HCT116 (cell line): ENCODE data around the gene MGA. TPM values are rescaled to one million over a fixed set of nuclear protein-coding genes. Genes with fewer than 3 reads are reported as not detected.

Experiments used
- ATAC-seq: fragments of 200-7000 bp; cut with Tn5 transposase; 2 replicates; pipeline ENCODE4 v1.9.1; 2020; ENCODE audit warnings: mild to moderate bottlenecking, moderate library complexity
- BruUV-seq: library from RNA; stranded (reverse); fragments of 400-500 nt; replicated peaks from 2 replicates; lab custom pipeline; 2021; lab: Mats Ljungman, UMichigan
- CTCF ChIA-PET: fragments of 300-600 bp; sonication (Branson Sonifier 250); formaldehyde crosslinking; loops from one replicate; lab custom pipeline; 2021; ENCODE audit warnings: antibody characterized with exemption; lab: Charles Lee
- POLR2A ChIA-PET: fragments of 300-600, 350-600 bp; sonication (Branson Sonifier 250); formaldehyde crosslinking; loops from one replicate; lab custom pipeline; 2021; ENCODE audit warnings: antibody characterized with exemption; lab: Charles Lee
- RAD21 ChIA-PET, 2 experiments: fragments of 300-600 bp; sonication (Branson Sonifier 250); formaldehyde crosslinking; loops; one replicate each; lab custom pipeline; 2023; ENCODE audit warnings: low total read pairs in 2 of 2; ENCODE audit not compliant: uncharacterized antibody in 2 of 2, unreplicated experiment in 2 of 2, low non-redundant PET in 1 of 2; lab: Charles Lee
- DNase-seq: peaks from one replicate; pipeline ENCODE4 v3.0.0-alpha.2; 2010; ENCODE audit warnings: low read depth, low spot score
- H2AFZ ChIP-seq: fragments of 200-600 bp; shearing (Covaris generic), sonication (generic); 2 replicates; pipeline ENCODE4 v1.6.1; 2017; ENCODE audit warnings: low read depth, mixed run types, mixed read lengths, antibody characterized with exemption, low read length; ENCODE audit not compliant: poor library complexity, severe bottlenecking
- H3K27ac ChIP-seq: 2 replicates; pipeline ENCODE4 v1.5.1; 2012; ENCODE audit warnings: low read depth, low read length
- H3K27me3 ChIP-seq: fragments of 200-600 bp; sonication (generic); 2 replicates; pipeline ENCODE4 v1.6.1; 2016; ENCODE audit warnings: mixed run types, low read length, mixed read lengths; ENCODE audit not compliant: insufficient read depth
- H3K36me3 ChIP-seq, 2 experiments: fragments of 200-500 bp in 1 of 2; fragments of 200-600 bp in 1 of 2; sonication (Bioruptor generic) in 1 of 2; sonication (generic) in 1 of 2; 2 replicates each; pipeline versions ENCODE4 v1.5.1 to v1.6.1; 2014 to 2016; ENCODE audit warnings: low read length in 2 of 2, inconsistent platforms in 1 of 2, mixed read lengths in 1 of 2, mixed run types in 1 of 2; ENCODE audit not compliant: insufficient read depth in 2 of 2, control insufficient read depth in 1 of 2
- H3K4me1 ChIP-seq, 2 experiments: fragments of 200-600 bp in 1 of 2; sonication (generic) in 1 of 2; 2 replicates each; pipeline versions ENCODE4 v1.5.1 to v1.6.1; 2012 to 2017; ENCODE audit warnings: low read length in 2 of 2, inconsistent platforms in 1 of 2, mild to moderate bottlenecking in 1 of 2, mixed read lengths in 1 of 2, mixed run types in 1 of 2, moderate library complexity in 1 of 2; ENCODE audit not compliant: insufficient read depth in 2 of 2, control insufficient read depth in 1 of 2
- H3K4me2 ChIP-seq: fragments of 200-600 bp; sonication (generic); 2 replicates; pipeline ENCODE4 v1.6.1; 2017; ENCODE audit warnings: mixed run types, low read length, mixed read lengths
- H3K4me3 ChIP-seq, 2 experiments: fragments of 200-600 bp in 1 of 2; sonication (generic) in 1 of 2; replicated peaks in 1 of 2; 2 replicates each; pipeline ENCODE4 v1.5.1; 2011 to 2016; ENCODE audit warnings: low read length in 2 of 2, control low read depth in 1 of 2, low read depth in 1 of 2, mild to moderate bottlenecking in 1 of 2, mixed read lengths in 1 of 2, mixed run types in 1 of 2
- H3K79me2 ChIP-seq: fragments of 200-600 bp; sonication (generic); 2 replicates; pipeline ENCODE4 v1.6.1; 2017; ENCODE audit warnings: mild to moderate bottlenecking, mixed run types, low read length, moderate library complexity, mixed read lengths; ENCODE audit not compliant: insufficient read depth
- H3K9ac ChIP-seq: fragments of 200-600 bp; sonication (generic); 2 replicates; pipeline ENCODE4 v1.6.1; 2016; ENCODE audit warnings: low read length, mixed read lengths
- H3K9me2 ChIP-seq: fragments of 200-600 bp; sonication (generic), shearing (Covaris generic); 2 replicates; pipeline ENCODE4 v1.6.1; 2017; ENCODE audit warnings: mixed run types, mild to moderate bottlenecking, moderate library complexity; ENCODE audit not compliant: insufficient read depth
- H3K9me3 ChIP-seq, 2 experiments: fragments of 200-500 bp in 1 of 2; fragments of 200-600 bp in 1 of 2; sonication (Bioruptor generic) in 1 of 2; sonication (generic) in 1 of 2; 2 replicates each; pipeline ENCODE4 v1.6.1; 2014 to 2017; ENCODE audit warnings: low read length in 2 of 2, mixed read lengths in 2 of 2, inconsistent platforms in 1 of 2, low read depth in 1 of 2, mild to moderate bottlenecking in 1 of 2, mixed run types in 1 of 2, moderate library complexity in 1 of 2; ENCODE audit not compliant: control insufficient read depth in 1 of 2, insufficient read depth in 1 of 2
- H4K20me1 ChIP-seq: fragments of 200-600 bp; sonication (generic), shearing (Covaris generic); 2 replicates; pipeline ENCODE4 v1.6.1; 2017; ENCODE audit warnings: mixed run types, mild to moderate bottlenecking, moderate library complexity; ENCODE audit not compliant: insufficient read depth
- ATF3 ChIP-seq: IDR thresholded peaks from 2 replicates; pipeline ENCODE4 v1.6.1; 2012
- CTCF ChIP-seq, 3 experiments: fragments of 200-600 bp in 1 of 3; sonication (generic) in 1 of 3; IDR thresholded peaks in 2 of 3; conservative IDR thresholded peaks in 1 of 3; 2 replicates each; pipeline ENCODE4 v1.5.1; 2012 to 2017; ENCODE audit warnings: low read depth in 2 of 3, low read length in 2 of 3, antibody characterized with exemption in 1 of 3, borderline replicate concordance in 1 of 3, control low read depth in 1 of 3, mild to moderate bottlenecking in 1 of 3, mixed read lengths in 1 of 3, mixed run types in 1 of 3, moderate library complexity in 1 of 3; ENCODE audit not compliant: insufficient read depth in 1 of 3
- ELF1 ChIP-seq: IDR thresholded peaks from 2 replicates; pipeline ENCODE4 v1.6.1; 2012; ENCODE audit warnings: low read depth, borderline replicate concordance
- EZH2 ChIP-seq: fragments of 200-600 bp; sonication (generic); IDR thresholded peaks from 2 replicates; pipeline ENCODE4 v1.6.1; 2017; ENCODE audit warnings: antibody characterized with exemption, mixed run types
- EZH2phosphoT487 ChIP-seq: fragments of 200-600 bp; IDR thresholded peaks from 2 replicates; pipeline ENCODE4 v1.6.1; 2018; ENCODE audit warnings: antibody characterized with exemption, borderline replicate concordance
- FOSL1 ChIP-seq: IDR thresholded peaks from 2 replicates; pipeline ENCODE4 v1.6.1; 2012; ENCODE audit warnings: low read depth
- MAX ChIP-seq: IDR thresholded peaks from 2 replicates; pipeline ENCODE4 v1.6.1; 2012
- POLR2A ChIP-seq: IDR thresholded peaks from 2 replicates; pipeline ENCODE4 v1.7.0; 2011; ENCODE audit warnings: borderline replicate concordance; ENCODE audit not compliant: insufficient read depth, insufficient read length; ENCODE audit errors: extremely low read depth
- RAD21 ChIP-seq: IDR thresholded peaks from 2 replicates; pipeline ENCODE4 v1.6.1; 2012; ENCODE audit warnings: low read depth, mild to moderate bottlenecking
- SIN3A ChIP-seq: IDR thresholded peaks from 2 replicates; pipeline ENCODE4 v1.6.1; 2012; ENCODE audit warnings: low read depth
- SP1 ChIP-seq: IDR thresholded peaks from 2 replicates; pipeline ENCODE4 v1.6.1; 2012; ENCODE audit warnings: low read depth
- SRF ChIP-seq: IDR thresholded peaks from 2 replicates; pipeline ENCODE4 v1.6.1; 2012; ENCODE audit warnings: low read depth
- TCF7L2 ChIP-seq: IDR thresholded peaks from 2 replicates; pipeline ENCODE4 v1.7.0; 2011; ENCODE audit warnings: borderline replicate concordance, inconsistent platforms; ENCODE audit not compliant: insufficient read depth, insufficient read length; ENCODE audit errors: extremely low read depth
- ZBTB33 ChIP-seq: IDR thresholded peaks from 2 replicates; pipeline ENCODE4 v1.6.1; 2011; ENCODE audit warnings: mild to moderate bottlenecking, low read length, moderate library complexity; ENCODE audit not compliant: insufficient replicate concordance; ENCODE audit errors: extremely low read depth
- ZFX ChIP-seq: fragments of 450-650 bp; IDR thresholded peaks from 2 replicates; pipeline ENCODE4 v1.6.1; 2017
- ZNF274 ChIP-seq: fragments of 200-500 bp; sonication (Bioruptor generic); IDR thresholded peaks from 2 replicates; pipeline ENCODE4 v1.6.1; 2014; ENCODE audit warnings: mild to moderate bottlenecking, low read depth, low read length, inconsistent platforms
- intact Hi-C: fragments of 100-400 bp; cut with micrococcal nuclease; formaldehyde crosslinking; loops from 2 replicates; pipeline ENCODE4 v1.10.0; 2022
- total RNA-seq: library from RNA; stranded (reverse); gene quantifications from one replicate; pipeline ENCODE4 v1.2.1, GENCODE V29; 2021; ENCODE audit not compliant: unreplicated experiment

MGA gene
- total RNA-seq, 1 experiment from 2014 or later: 28.9 TPM

- TF ChIP-seq CTCF (IDR thresholded peaks at IDR 0.05 in 2 of 3, conservative IDR thresholded peaks at IDR 0.05 in 1 of 3; ENCODE audit: borderline replicate concordance in 1 of 3, insufficient read depth in 1 of 3, low read depth in 2 of 3, low read length in 2 of 3) (no peak), ZNF274 (no peak), SIN3A (no peak), SRF (no peak)
Measured at GRCh38 chr15:41814534-41814933, 154.3 kb downstream of the MGA start (continued).

DNA sequence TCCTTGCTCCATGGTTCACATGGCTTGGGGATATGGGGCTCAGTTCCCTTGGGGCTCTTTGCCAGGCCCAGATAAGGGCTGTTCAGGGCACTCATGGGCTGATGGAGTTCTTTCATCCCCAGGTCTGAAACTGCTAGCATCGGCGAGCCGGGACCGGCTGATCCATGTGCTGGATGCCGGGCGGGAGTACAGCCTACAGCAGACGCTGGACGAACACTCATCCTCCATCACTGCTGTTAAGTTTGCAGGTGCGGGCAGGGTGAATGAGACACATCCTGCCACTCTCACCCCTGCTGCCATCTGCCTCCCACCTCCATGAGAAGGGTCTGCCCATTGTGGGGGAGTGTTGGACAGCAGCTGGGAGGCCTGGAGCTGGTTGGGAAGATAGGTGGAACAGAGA is 156.6 kb downstream of the MGA start:
- no peak overlapping the region for H3K4me3 ChIP-seq
- H3K27ac ChIP-seq: no peak overlapping the region
- no peaks in the 10 kb centered on the region for H3K79me2 ChIP-seq
- BruUV-seq: no TSS peak
- H2AFZ ChIP-seq: no peak overlapping the region
- intact Hi-C loops: no loop called here
- H3K9me2 ChIP-seq: no peaks in the 10 kb centered on the region
- ChIA-PET POLR2A (no interaction called here), CTCF (no interaction called here)
- no peaks in the 10 kb centered on the region for H3K27me3 ChIP-seq
- no peaks in the 10 kb centered on the region for H3K9me3 ChIP-seq
- no peaks in the 10 kb centered on the region for H4K20me1 ChIP-seq
- TF ChIP-seq RAD21 (no peak), ATF3 (no peak), FOSL1 (no peak), EZH2phosphoT487 (no peak), ZNF274 (no peak), ELF1 (no peak), ZFX (no peak), POLR2A (no peak), CTCF (IDR thresholded peaks at IDR 0.05 in 2 of 3, conservative IDR thresholded peaks at IDR 0.05 in 1 of 3; ENCODE audit: borderline replicate concordance in 1 of 3, insufficient read depth in 1 of 3, low read depth in 2 of 3, low read length in 2 of 3) (no peak), TCF7L2 (no peak), ZBTB33 (no peak), EZH2 (no peak), SP1 (no peak), MAX (no peak)
- TF ChIP-seq, all 23 proteins: peak for 0
- Histone ChIP-seq H3K4me2 (no peak overlapping the region), H3K4me1 (no peaks in the 10 kb centered on the region), H3K9ac (no peak overlapping the region), H3K36me3 (peaks cover 3 to 9% of the 10 kb centered on the region in 2 experiments; a peak in 2 of 4 replicates)
- ATAC-seq: no peak
- DNase-seq: no peak
- RAD21 ChIA-PET: no interaction called here
